ENCODE results near the gene CREB3L1. TPM values are rescaled to one million over a fixed set of nuclear protein-coding genes. Genes with fewer than 3 reads are reported as not detected.

Gene CREB3L1
- polyA plus RNA-seq, 1 experiment: 39.4 TPM

DNA sequence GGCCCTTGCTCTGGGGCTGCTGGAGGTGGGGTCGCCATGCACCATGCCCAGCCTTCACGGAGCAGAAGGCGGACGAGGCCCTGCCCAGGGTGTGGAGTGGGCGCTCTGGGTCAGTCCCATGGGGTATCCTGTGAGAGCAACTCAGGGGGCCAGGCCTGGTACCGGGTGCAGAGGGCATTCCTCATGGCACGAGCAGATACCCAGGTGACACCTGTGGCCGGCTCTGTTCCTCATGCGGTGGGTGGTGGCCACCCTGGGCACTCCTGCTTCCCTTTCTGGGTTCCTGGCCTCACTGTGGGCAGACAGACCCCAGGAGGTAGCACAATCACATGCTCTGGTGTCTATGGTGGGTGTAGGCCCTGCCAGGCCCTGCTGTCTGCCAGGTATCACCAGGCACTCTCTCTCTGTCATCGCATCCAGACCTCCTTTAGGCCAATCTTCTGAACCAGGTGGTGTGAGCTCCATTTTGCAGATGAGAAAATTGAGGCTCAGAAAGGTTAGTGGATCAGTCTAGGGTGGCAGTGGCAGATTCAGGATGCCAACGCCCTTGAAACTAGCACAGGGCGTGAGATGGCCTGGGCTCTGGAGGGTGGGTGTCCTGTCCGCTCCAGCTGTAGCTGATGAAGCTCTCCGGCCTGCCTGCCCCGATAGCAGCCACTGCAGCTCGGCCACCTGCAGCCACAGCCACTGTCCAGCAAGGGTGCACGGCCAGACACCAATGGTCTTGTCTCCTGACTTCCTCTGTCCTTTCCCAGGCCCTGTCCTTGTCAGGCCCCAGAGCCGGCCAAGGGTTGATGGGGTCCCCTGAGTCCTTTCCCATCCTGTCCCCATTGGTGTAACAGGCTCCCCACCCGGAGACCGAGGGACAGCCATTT, 84.9 kb downstream of the CREB3L1 start:
- ChIA-PET CTCF (interaction anchor here (1.4 to 11.2 kb wide), 2 partner anchors 10 to 123 kb away, joined by 5 to 162 read pairs; partner anchors contain the start of gene DGKZ), POLR2A (no interaction called here)
- Histone ChIP-seq H3K4me3 (ENCODE audit: low read depth, low read length) (no peak overlapping the region), H3K27me3 (ENCODE audit: control insufficient read depth, insufficient read depth, low read length) (no peaks in the 10 kb centered on the region), H3K36me3 (ENCODE audit: control insufficient read depth, insufficient read depth, low read length) (no peaks in the 10 kb centered on the region; the same call in 1 of the 2 replicates)
- no peak for DNase-seq (ENCODE audit: low read depth)
- TF ChIP-seq, protein P1, sequence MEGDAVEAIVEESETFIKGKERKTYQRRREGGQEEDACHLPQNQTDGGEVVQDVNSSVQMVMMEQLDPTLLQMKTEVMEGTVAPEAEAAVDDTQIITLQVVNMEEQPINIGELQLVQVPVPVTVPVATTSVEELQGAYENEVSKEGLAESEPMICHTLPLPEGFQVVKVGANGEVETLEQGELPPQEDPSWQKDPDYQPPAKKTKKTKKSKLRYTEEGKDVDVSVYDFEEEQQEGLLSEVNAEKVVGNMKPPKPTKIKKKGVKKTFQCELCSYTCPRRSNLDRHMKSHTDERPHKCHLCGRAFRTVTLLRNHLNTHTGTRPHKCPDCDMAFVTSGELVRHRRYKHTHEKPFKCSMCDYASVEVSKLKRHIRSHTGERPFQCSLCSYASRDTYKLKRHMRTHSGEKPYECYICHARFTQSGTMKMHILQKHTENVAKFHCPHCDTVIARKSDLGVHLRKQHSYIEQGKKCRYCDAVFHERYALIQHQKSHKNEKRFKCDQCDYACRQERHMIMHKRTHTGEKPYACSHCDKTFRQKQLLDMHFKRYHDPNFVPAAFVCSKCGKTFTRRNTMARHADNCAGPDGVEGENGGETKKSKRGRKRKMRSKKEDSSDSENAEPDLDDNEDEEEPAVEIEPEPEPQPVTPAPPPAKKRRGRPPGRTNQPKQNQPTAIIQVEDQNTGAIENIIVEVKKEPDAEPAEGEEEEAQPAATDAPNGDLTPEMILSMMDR (IDR thresholded peaks at IDR 0.05; ENCODE audit: insufficient read depth, low read depth, low read length): no peak

DNA sequence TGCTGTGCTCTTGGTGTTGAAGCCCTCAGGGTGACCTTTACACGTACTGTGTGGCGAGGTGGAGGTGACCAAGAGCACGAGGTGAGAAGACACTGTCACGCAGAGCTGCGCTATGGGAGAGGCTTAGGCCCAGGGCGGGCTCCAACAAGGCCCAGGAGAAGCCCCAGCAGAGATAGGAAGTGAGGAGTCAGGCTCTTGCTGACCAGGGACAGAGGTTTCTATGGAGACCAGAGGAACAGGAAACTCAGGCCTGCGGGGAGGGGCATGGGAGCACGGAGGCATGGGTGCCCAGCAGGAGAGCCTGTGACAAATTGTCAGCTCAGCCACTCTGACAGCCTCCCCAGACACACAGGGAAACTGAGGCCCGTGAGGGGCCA, 85.6 kb downstream of the CREB3L1 start:
- ChIA-PET CTCF (interaction anchor here (1.4 to 11.2 kb wide), 2 partner anchors 11 to 124 kb away, joined by 5 to 162 read pairs; partner anchors contain the start of gene DGKZ), POLR2A (no interaction called here)

DNA sequence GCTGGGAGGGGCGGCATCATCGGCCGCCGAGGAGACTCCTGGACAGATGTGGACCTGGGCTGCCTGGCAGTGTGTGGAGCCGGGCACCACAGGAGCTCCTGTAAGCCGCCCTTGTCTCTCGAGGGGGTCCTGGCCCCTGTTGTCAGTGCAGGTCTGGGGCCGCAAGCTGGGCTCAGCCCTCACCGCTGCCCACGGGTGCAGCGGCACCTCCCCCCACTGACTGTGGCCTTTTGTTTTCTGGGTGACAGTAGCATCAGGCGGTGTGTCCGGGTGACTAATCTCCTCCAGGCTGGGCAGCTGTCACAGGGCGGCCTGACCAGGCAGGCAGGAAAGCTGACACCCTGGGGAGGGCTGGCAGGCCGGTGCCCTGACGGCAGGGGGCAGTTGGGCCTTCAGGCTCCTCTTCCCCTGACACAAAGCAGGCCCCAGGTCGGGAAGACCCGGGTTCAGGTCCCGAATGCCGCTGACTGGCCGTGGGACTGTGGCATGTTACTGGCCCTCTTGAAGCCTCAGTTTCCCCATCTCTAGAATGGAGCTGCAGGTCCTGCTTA, 86.1 kb downstream of the CREB3L1 start:
- Histone ChIP-seq H3K4me3 (ENCODE audit: low read depth, low read length) (no peak overlapping the region), H3K36me3 (ENCODE audit: control insufficient read depth, insufficient read depth, low read length) (peaks cover 2% of the 10 kb centered on the region; the same call in 1 of the 2 replicates), H3K27me3 (ENCODE audit: control insufficient read depth, insufficient read depth, low read length) (no peaks in the 10 kb centered on the region)
- DNase-seq (ENCODE audit: low read depth): no peak
- CTCF ChIA-PET: interaction anchor here (1.4 to 11.2 kb wide), 2 partner anchors 11 to 124 kb away, joined by 5 to 162 read pairs; partner anchors contain the start of gene DGKZ
- POLR2A ChIA-PET: no interaction called here
- TF ChIP-seq, protein P1 (IDR thresholded peaks at IDR 0.05; ENCODE audit: insufficient read depth, low read depth, low read length): no peak

More for the DNA sequence above, 85.6 kb downstream of the CREB3L1 start:
- TF ChIP-seq, protein P1 (IDR thresholded peaks at IDR 0.05; ENCODE audit: insufficient read depth, low read depth, low read length): no peak
- no peaks in the 10 kb centered on the region for H3K27me3 ChIP-seq (ENCODE audit: control insufficient read depth, insufficient read depth, low read length)
- H3K36me3 ChIP-seq (ENCODE audit: control insufficient read depth, insufficient read depth, low read length): peaks cover 1% of the 10 kb centered on the region; the same call in 1 of the 2 replicates
- DNase-seq (ENCODE audit: low read depth): no peak
- H3K4me3 ChIP-seq (ENCODE audit: low read depth, low read length): no peak overlapping the region

DNA sequence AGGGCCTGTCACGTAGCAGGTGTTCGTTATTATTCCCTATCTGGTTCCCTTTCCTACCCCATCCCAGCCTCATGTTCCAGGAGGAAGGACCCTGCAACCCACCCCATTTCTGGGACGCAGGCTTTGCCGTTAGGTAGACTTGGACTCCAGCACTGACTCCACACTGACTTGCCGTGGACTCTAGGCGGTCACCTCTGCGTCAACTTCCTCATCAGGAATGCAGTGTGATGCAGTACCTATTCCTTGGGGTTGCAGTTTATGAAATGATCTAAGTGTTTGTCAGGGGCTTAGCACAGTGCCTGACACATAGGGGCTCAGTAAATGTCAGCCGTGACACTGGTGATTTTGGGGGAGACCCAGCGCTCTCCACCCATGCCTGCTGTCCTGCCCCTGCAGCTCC, 86.6 kb downstream of the CREB3L1 start:
- ChIA-PET CTCF (interaction anchor here (1.8 to 11.2 kb wide), 2 partner anchors 12 to 121 kb away, joined by 4 to 162 read pairs; partner anchors contain the start of gene DGKZ), POLR2A (no interaction called here)
- DNase-seq (ENCODE audit: low read depth): no peak
- Histone ChIP-seq H3K27me3 (ENCODE audit: control insufficient read depth, insufficient read depth, low read length) (no peaks in the 10 kb centered on the region), H3K4me3 (ENCODE audit: low read depth, low read length) (no peak overlapping the region), H3K36me3 (ENCODE audit: control insufficient read depth, insufficient read depth, low read length) (peaks cover 2% of the 10 kb centered on the region; the same call in 1 of the 2 replicates)
- TF ChIP-seq, protein P1 (IDR thresholded peaks at IDR 0.05; ENCODE audit: insufficient read depth, low read depth, low read length): no peak

DNA sequence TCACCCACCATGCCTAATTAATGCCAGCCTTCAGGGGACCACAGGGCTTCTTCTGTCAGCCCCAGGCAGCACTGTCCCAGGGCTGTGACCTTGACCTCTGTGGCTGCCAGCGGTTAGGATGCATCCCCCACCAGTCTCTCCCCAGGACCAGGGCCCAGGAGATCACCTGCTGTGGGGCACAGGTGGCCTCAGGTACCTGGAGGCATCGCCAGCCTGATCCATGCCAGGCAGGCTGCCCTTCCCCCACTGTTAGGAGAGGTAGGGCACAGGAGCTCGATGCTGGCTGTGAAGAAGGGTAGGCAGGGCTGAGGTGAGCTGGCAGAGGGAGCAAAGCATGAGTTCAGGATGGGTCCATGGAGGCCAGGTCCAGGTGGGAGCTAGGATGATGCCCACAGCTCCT, 87.3 kb downstream of the CREB3L1 start:
- ChIA-PET CTCF (interaction anchor here (1.8 to 11.2 kb wide), 4 partner anchors 13 to 126 kb away, joined by 4 to 162 read pairs (median 33); partner anchors contain the start of gene DGKZ), POLR2A (no interaction called here)
- peaks cover 2% of the 10 kb centered on the region for H3K36me3 ChIP-seq (ENCODE audit: control insufficient read depth, insufficient read depth, low read length)
- DNase-seq (ENCODE audit: low read depth): no peak
- H3K4me3 ChIP-seq (ENCODE audit: low read depth, low read length): no peak overlapping the region
- TF ChIP-seq, protein P1 (IDR thresholded peaks at IDR 0.05; ENCODE audit: insufficient read depth, low read depth, low read length): no peak
- H3K27me3 ChIP-seq (ENCODE audit: control insufficient read depth, insufficient read depth, low read length): no peaks in the 10 kb centered on the region
